ENCODE data around the gene HDGFL3. TPM values are rescaled to one million over a fixed set of nuclear protein-coding genes. Genes with fewer than 3 reads are reported as not detected.

The HDGFL3 gene
- total and polyA plus RNA-seq, 2 donors (not counting 1 experiment from before 2014, with no cell fraction given), result 0.12 to 2.5 TPM

DNA sequence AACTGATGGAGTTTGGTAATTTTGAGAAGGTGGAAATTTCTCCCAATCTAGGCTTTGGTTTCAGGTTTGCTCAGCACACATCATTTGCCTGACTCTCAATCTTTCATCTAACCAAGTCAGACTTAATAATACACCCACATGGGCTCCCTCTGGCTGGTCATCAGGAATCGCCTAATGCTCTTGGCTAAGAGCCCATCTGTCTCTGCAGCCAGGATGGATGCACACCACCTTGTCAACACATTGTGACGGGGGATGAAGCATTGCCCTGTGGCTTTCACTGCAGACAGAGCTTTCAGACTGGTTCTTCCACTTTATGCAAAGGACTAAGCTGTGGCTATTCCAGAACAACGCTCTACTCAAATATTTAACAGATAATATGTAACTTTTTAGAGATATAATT, 3.0 kb upstream of the HDGFL3 start:
- Histone ChIP-seq H4K20me1 (ENCODE audit: control insufficient read depth, insufficient read depth, low read length, poor library complexity, severe bottlenecking) (no peaks in the 10 kb centered on the region), H3K27me3 (replicated peaks in 1 of 4; ENCODE audit: control extremely low read depth in 1 of 4, control insufficient read depth in 3 of 4, insufficient read depth in 4 of 4, low read length in 3 of 4) (peaks cover 0 to 36% (median 25%) of the 10 kb centered on the region in 4 experiments), H3K9ac (ENCODE audit: low read length) (no peak overlapping the region), H3K36me3 (replicated peaks in 1 of 2; ENCODE audit: control extremely low read depth in 1 of 2, control insufficient read depth in 1 of 2, extremely low read depth in 1 of 2, insufficient read depth in 2 of 2, low read length in 1 of 2) (no peaks in the 10 kb centered on the region), H3K27ac (ENCODE audit: low read length in 2 of 2) (no peak overlapping the region), H3K4me3 (ENCODE audit: control extremely low read depth in 1 of 5, extremely low read depth in 1 of 5, insufficient read depth in 1 of 5, low read depth in 2 of 5, low read length in 4 of 5) (no peak overlapping the region), H3K9me3 (ENCODE audit: control extremely low read depth in 1 of 3, control insufficient read depth in 2 of 3, insufficient read depth in 1 of 3, low read length in 2 of 3) (peaks cover 0 to 3% (median 0%) of the 10 kb centered on the region in 3 donors), H3K4me2 (replicated peaks; ENCODE audit: low read depth, low read length, poor library complexity, severe bottlenecking) (no peak overlapping the region), H3K4me1 (ENCODE audit: control insufficient read depth in 2 of 2, insufficient read depth in 2 of 2, low read length in 2 of 2) (peaks cover 11 to 14% of the 10 kb centered on the region in 2 donors), H3K79me2 (ENCODE audit: control insufficient read depth, insufficient read depth, low read length) (no peaks in the 10 kb centered on the region), H2AFZ (ENCODE audit: insufficient read depth, low read depth, low read length, poor library complexity, severe bottlenecking) (no peak overlapping the region)
- TF ChIP-seq, protein P1, sequence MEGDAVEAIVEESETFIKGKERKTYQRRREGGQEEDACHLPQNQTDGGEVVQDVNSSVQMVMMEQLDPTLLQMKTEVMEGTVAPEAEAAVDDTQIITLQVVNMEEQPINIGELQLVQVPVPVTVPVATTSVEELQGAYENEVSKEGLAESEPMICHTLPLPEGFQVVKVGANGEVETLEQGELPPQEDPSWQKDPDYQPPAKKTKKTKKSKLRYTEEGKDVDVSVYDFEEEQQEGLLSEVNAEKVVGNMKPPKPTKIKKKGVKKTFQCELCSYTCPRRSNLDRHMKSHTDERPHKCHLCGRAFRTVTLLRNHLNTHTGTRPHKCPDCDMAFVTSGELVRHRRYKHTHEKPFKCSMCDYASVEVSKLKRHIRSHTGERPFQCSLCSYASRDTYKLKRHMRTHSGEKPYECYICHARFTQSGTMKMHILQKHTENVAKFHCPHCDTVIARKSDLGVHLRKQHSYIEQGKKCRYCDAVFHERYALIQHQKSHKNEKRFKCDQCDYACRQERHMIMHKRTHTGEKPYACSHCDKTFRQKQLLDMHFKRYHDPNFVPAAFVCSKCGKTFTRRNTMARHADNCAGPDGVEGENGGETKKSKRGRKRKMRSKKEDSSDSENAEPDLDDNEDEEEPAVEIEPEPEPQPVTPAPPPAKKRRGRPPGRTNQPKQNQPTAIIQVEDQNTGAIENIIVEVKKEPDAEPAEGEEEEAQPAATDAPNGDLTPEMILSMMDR (IDR thresholded peaks at IDR 0.05), result no peak
- POLR2A ChIA-PET, result no interaction called here
- ATAC-seq (ENCODE audit: low read depth), result no peak
- CTCF ChIA-PET, result interaction anchor here (1.3 kb wide), 1 partner anchor 38 kb away, joined by 4 read pairs; no protein-coding TSS in a partner anchor
- Mint-ChIP-seq H3K27me3 (peaks cover 21% of the 10 kb centered on the region), H3K4me1 (peaks cover 8% of the 10 kb centered on the region), H3K27ac (no peak overlapping the region), H3K9me3 (ENCODE audit: insufficient read depth) (no peaks in the 10 kb centered on the region), H3K4me3 (no peak overlapping the region)
- DNase-seq, result no peak
- 88% methylated on average over 2 of the region's 3 CpGs for WGBS (ENCODE audit: insufficient coverage)
- intact Hi-C loops (cut with micrococcal nuclease), result no loop called here

DNA sequence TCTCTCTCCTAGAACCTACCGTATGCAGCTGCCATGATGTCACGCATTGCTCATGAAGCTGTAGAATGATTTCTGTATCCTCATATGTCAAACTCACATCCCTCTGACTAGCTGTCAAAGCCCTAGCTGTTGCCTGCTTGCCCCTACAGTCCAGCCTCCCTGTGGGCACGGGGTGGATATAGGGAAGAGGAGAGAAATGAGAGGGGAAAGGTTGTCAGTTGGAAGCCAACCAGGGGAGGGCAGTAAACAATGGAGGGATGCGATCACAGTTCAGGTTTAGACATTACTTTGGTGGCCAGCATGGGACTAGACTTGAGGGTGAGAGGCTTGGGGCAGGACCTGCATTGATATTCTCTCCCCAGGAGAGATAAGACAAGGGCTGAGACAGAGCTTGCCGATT, 1.7 kb upstream of the HDGFL3 start:
- H3K4me1 ChIP-seq (ENCODE audit: control insufficient read depth in 2 of 2, insufficient read depth in 2 of 2, low read length in 2 of 2), result peaks cover 11 to 14% of the 10 kb centered on the region in 2 donors
- ChIA-PET CTCF (no interaction called here), POLR2A (no interaction called here)
- no peak overlapping the region for H3K4me2 ChIP-seq (replicated peaks; ENCODE audit: low read depth, low read length, poor library complexity, severe bottlenecking)
- DNase-seq (no peak), ATAC-seq (ENCODE audit: low read depth) (no peak)
- no peak overlapping the region for H3K9ac ChIP-seq (ENCODE audit: low read length)
- no peaks in the 10 kb centered on the region for H3K9me3 Mint-ChIP-seq (ENCODE audit: insufficient read depth)
- 87% methylated on average over 4 of the region's 5 CpGs for WGBS (ENCODE audit: insufficient coverage)
- H3K4me3 ChIP-seq (ENCODE audit: control extremely low read depth in 1 of 5, extremely low read depth in 1 of 5, insufficient read depth in 1 of 5, low read depth in 2 of 5, low read length in 4 of 5), result no peak overlapping the region
- no peak overlapping the region for H3K4me3 Mint-ChIP-seq
- H3K27me3 Mint-ChIP-seq, result peaks cover 24% of the 10 kb centered on the region
- H3K27ac ChIP-seq (ENCODE audit: low read length in 2 of 2), result no peak overlapping the region
- no peak overlapping the region for H3K27ac Mint-ChIP-seq
- no peaks in the 10 kb centered on the region for H3K36me3 ChIP-seq (replicated peaks in 1 of 2; ENCODE audit: control extremely low read depth in 1 of 2, control insufficient read depth in 1 of 2, extremely low read depth in 1 of 2, insufficient read depth in 2 of 2, low read length in 1 of 2)
- no peaks in the 10 kb centered on the region for H3K79me2 ChIP-seq (ENCODE audit: control insufficient read depth, insufficient read depth, low read length)
- no peak overlapping the region for H2AFZ ChIP-seq (ENCODE audit: insufficient read depth, low read depth, low read length, poor library complexity, severe bottlenecking)
- peaks cover 0 to 3% (median 0%) of the 10 kb centered on the region in 3 donors for H3K9me3 ChIP-seq (ENCODE audit: control extremely low read depth in 1 of 3, control insufficient read depth in 2 of 3, insufficient read depth in 1 of 3, low read length in 2 of 3)
- H4K20me1 ChIP-seq (ENCODE audit: control insufficient read depth, insufficient read depth, low read length, poor library complexity, severe bottlenecking), result no peaks in the 10 kb centered on the region
- intact Hi-C loops (cut with micrococcal nuclease), result no loop called here
- H3K27me3 ChIP-seq (replicated peaks in 1 of 4; ENCODE audit: control extremely low read depth in 1 of 4, control insufficient read depth in 3 of 4, insufficient read depth in 4 of 4, low read length in 3 of 4), result peaks cover 0 to 36% (median 24%) of the 10 kb centered on the region in 4 experiments
- TF ChIP-seq, protein P1 (IDR thresholded peaks at IDR 0.05), result no peak
- TF ChIP-seq EZH2 (IDR thresholded peaks at IDR 0.05; ENCODE audit: borderline replicate concordance, insufficient read depth, low read depth, low read length, poor library complexity, severe bottlenecking), result no peak
- peaks cover 8% of the 10 kb centered on the region for H3K4me1 Mint-ChIP-seq
